ENCODE data around the gene SNX19.

Gene SNX19

DNA sequence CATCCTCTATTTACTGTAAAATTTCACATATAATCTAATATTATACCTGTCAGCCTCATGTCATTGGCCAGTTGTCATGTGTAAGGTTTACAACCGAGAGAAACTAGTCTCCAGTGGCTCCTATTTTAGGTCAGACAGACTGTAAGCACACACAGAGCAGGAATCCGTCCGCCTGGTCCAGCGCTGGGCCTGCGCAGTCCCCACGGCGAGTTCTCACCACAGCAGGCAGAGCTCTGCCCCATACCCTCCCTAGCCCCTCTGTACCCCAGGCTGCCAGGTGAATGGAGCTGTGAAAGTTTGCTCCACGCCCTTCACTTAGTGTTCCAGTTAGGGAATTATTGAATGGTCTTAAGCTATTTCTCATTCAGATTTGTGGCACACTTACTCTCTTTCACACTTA, 63.7 kb downstream of the SNX19 start:
- TF ChIP-seq SIN3A (IDR thresholded peaks at IDR 0.05; ENCODE audit: borderline replicate concordance, insufficient read depth, low read length) (no peak), POLR2AphosphoS5 (IDR thresholded peaks at IDR 0.05; ENCODE audit: low read depth, low read length) (no peak), FOXP2 (optimal IDR thresholded peaks at IDR 0.05; ENCODE audit: borderline replicate concordance, extremely low read depth, extremely low read length, insufficient read depth) (no peak), TAF1 (IDR thresholded peaks at IDR 0.05; ENCODE audit: borderline replicate concordance, insufficient read depth, low read length) (no peak)
- TF ChIP-seq, protein P1, sequence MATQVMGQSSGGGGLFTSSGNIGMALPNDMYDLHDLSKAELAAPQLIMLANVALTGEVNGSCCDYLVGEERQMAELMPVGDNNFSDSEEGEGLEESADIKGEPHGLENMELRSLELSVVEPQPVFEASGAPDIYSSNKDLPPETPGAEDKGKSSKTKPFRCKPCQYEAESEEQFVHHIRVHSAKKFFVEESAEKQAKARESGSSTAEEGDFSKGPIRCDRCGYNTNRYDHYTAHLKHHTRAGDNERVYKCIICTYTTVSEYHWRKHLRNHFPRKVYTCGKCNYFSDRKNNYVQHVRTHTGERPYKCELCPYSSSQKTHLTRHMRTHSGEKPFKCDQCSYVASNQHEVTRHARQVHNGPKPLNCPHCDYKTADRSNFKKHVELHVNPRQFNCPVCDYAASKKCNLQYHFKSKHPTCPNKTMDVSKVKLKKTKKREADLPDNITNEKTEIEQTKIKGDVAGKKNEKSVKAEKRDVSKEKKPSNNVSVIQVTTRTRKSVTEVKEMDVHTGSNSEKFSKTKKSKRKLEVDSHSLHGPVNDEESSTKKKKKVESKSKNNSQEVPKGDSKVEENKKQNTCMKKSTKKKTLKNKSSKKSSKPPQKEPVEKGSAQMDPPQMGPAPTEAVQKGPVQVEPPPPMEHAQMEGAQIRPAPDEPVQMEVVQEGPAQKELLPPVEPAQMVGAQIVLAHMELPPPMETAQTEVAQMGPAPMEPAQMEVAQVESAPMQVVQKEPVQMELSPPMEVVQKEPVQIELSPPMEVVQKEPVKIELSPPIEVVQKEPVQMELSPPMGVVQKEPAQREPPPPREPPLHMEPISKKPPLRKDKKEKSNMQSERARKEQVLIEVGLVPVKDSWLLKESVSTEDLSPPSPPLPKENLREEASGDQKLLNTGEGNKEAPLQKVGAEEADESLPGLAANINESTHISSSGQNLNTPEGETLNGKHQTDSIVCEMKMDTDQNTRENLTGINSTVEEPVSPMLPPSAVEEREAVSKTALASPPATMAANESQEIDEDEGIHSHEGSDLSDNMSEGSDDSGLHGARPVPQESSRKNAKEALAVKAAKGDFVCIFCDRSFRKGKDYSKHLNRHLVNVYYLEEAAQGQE (IDR thresholded peaks at IDR 0.05; ENCODE audit: insufficient read depth in 1 of 2, low read depth in 2 of 2, low read length in 2 of 2), result no peak

DNA sequence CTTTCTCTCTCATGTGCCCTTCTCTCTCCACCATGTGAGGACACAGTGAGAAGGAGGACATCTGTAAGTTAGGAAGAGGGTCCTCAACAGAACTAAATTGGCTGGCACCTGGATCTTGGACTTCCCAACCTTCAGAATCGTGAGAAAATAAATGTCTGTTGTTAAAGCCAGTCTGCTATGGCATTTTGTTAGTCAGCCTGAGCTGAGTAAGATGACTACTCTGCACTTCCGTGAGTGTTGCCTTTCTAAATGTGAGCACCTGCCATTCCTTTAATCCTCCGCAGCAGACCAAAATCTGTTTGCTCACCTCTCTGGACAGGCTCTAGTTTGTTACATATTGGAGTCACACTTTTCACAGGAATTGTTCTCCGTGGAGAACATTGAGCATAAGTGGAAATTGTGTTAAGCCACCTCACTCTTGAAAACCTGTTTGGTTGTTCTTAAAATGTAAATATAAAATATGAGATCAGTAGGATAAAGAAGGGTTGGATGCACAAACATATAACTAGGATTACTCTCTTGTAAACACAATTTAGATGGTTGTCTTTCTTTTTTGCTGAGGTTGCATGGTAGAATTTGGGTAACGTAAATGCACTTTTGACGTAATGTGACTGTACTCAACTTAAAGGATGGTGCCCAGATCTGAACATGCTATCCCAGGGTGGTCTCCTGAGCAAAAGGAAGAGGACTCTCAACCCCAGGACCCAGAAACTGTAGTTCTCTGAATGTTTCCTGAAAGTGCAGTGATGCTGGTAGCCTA, 65.9 kb downstream of the SNX19 start:
- TF ChIP-seq, protein P1 (IDR thresholded peaks at IDR 0.05; ENCODE audit: insufficient read depth in 1 of 2, low read depth in 2 of 2, low read length in 2 of 2), result no peak
- TF ChIP-seq SIN3A (IDR thresholded peaks at IDR 0.05; ENCODE audit: borderline replicate concordance, insufficient read depth, low read length), result no peak
- no peak for TF ChIP-seq POLR2AphosphoS5 (IDR thresholded peaks at IDR 0.05; ENCODE audit: low read depth, low read length)
- no peak for TF ChIP-seq TAF1 (IDR thresholded peaks at IDR 0.05; ENCODE audit: borderline replicate concordance, insufficient read depth, low read length)
- no peak for TF ChIP-seq FOXP2 (optimal IDR thresholded peaks at IDR 0.05; ENCODE audit: borderline replicate concordance, extremely low read depth, extremely low read length, insufficient read depth)

DNA sequence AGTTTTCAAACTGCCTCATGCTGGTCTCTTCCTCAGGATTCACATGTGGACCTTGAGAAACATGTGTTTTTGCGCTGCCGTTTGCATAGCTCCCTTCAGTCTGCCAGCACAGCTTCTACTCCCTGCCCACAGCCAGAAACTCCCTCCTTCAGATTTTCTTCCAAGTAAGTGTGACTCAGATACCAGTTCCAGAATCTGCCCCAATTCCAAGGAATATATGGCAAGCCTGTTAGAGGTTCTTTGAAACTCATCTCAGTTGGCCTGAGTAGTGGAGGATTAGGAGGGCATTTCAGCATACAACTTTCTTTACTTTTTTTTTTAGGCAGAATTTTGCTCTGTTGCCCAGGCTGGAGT, 67.1 kb downstream of the SNX19 start:
- no peak for TF ChIP-seq POLR2AphosphoS5 (IDR thresholded peaks at IDR 0.05; ENCODE audit: low read depth, low read length)
- no peak for TF ChIP-seq SIN3A (IDR thresholded peaks at IDR 0.05; ENCODE audit: borderline replicate concordance, insufficient read depth, low read length)
- no peak for TF ChIP-seq TAF1 (IDR thresholded peaks at IDR 0.05; ENCODE audit: borderline replicate concordance, insufficient read depth, low read length)
- TF ChIP-seq, protein P1 (IDR thresholded peaks at IDR 0.05; ENCODE audit: insufficient read depth in 1 of 2, low read depth in 2 of 2, low read length in 2 of 2), result no peak
- no peak for TF ChIP-seq FOXP2 (optimal IDR thresholded peaks at IDR 0.05; ENCODE audit: borderline replicate concordance, extremely low read depth, extremely low read length, insufficient read depth)

DNA sequence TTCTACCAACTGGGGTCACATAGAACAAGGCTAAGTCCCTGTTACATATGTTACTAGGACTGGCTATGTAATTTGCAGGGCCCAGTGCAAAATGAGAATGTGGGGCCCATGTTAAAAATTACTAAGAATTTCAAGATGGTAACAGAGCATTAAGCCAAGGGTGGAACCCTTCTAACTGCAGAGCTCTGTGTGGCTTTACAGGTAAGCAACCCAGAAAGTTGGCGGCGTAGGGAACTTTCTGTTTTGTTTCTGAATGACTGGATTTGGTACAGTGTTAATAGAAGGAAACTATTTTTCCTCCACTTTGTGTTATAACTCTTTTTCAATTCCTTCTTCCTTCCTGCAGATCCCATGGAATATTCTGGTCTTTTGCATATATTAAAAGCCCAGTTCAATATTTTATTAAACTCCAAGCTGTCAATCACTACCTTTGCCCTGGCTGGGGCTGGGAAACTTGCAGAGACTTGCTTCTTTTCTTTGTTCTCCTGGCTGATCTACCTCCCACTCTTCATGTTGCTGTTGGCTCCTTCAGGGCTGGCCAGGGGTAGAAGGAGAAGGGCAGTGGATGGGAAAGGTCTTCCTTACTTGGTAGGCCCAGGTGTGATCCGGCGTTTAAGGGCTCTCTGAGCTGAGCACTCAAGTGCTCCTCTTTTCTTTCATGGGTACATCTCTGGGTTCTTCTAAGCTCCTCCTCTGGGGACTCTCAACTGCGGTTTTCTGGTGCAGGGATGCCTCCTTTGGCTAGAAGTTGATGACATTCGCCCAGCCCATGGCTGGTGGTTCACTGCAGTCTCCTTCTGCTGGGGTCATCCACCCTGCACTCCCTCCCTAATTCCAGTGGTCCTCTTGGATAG, 67.7 kb downstream of the SNX19 start:
- TF ChIP-seq TAF1 (IDR thresholded peaks at IDR 0.05; ENCODE audit: borderline replicate concordance, insufficient read depth, low read length) (no peak), FOXP2 (optimal IDR thresholded peaks at IDR 0.05; ENCODE audit: borderline replicate concordance, extremely low read depth, extremely low read length, insufficient read depth) (no peak), POLR2AphosphoS5 (IDR thresholded peaks at IDR 0.05; ENCODE audit: low read depth, low read length) (no peak), SIN3A (IDR thresholded peaks at IDR 0.05; ENCODE audit: borderline replicate concordance, insufficient read depth, low read length) (no peak)
- TF ChIP-seq, protein P1 (IDR thresholded peaks at IDR 0.05; ENCODE audit: insufficient read depth in 1 of 2, low read depth in 2 of 2, low read length in 2 of 2), result no peak

Data from PFSK-1 (cell line).